HG02870 (cell line): ENCODE results near the gene ZNF513.
"Not testable (repeated sequence)": the region's sequence is repeated elsewhere in the genome, so short reads cannot be mapped to it uniquely, and the experiment has no call there.

Experiments
- ATAC-seq: cut with Tn5 transposase; IDR thresholded peaks from one replicate; pipeline ENCODE4 v1.9.1; 2021; ENCODE audit warnings: mild to moderate bottlenecking, moderate library complexity; ENCODE audit not compliant: unreplicated experiment

ZNF513 gene

GRCh38 chr2:27380626-27381545 is at the start of gene ZNF513:
Gene ZNF513 (minus strand): TSS chr2:27380734. CDS start chr2:27380526, 208 bp downstream.
- peak; percentile 84 for ATAC-seq

GRCh38 chr2:27428978-27429541 is 48.5 kb upstream of the ZNF513 start:
- peak; percentile 61 for ATAC-seq

GRCh38 chr2:27428213-27428977 is 47.9 kb upstream of the ZNF513 start, which contains the start of gene NRBP1:
Gene NRBP1 (plus strand): TSS chr2:27428631. CDS start chr2:27433274, 4,643 bp downstream.
- ATAC-seq: peak; percentile 86

- ATAC-seq: no peak
Observed at GRCh38 chr2:27427863-27428212, 47.3 kb upstream of the ZNF513 start.

- ATAC-seq: not testable (repeated sequence)
Observed at GRCh38 chr2:27425039-27425438, 44.5 kb upstream of the ZNF513 start.

GRCh38 chr2:27422958-27423357 is 42.4 kb upstream of the ZNF513 start:
- ATAC-seq: no peak

- ATAC-seq: no peak
Observed at GRCh38 chr2:27421660-27422250, 41.2 kb upstream of the ZNF513 start.

- no peak for ATAC-seq
Observed at GRCh38 chr2:27420996-27421395, 40.5 kb upstream of the ZNF513 start.

- ATAC-seq: no peak
Observed at GRCh38 chr2:27416151-27416550, 35.6 kb upstream of the ZNF513 start.

- no peak for ATAC-seq
Observed at GRCh38 chr2:27412419-27413152, 32.1 kb upstream of the ZNF513 start.

GRCh38 chr2:27409321-27410073 is 29.0 kb upstream of the ZNF513 start, which contains the start of gene PPM1G:
Gene PPM1G (minus strand): TSS chr2:27409591. CDS start chr2:27409422, 169 bp downstream.
- ATAC-seq: peak; percentile 86

GRCh38 chr2:27408601-27409320 is 28.2 kb upstream of the ZNF513 start:
- ATAC-seq: peak; percentile 18

- ATAC-seq: no peak
Observed at GRCh38 chr2:27407798-27408491, 27.4 kb upstream of the ZNF513 start.

- no peak for ATAC-seq
Observed at GRCh38 chr2:27400348-27401135, 20.0 kb upstream of the ZNF513 start.

GRCh38 chr2:27398962-27399361 is 18.4 kb upstream of the ZNF513 start:
- ATAC-seq: no peak

GRCh38 chr2:27393225-27393624 is 12.7 kb upstream of the ZNF513 start:
- no peak for ATAC-seq
